IPS DF 4.7 (cell line): Measurements from ENCODE around the gene ADAMTSL3.
"Not testable (repeated sequence)": the region's sequence is repeated elsewhere in the genome, so short reads cannot be mapped to it uniquely, and the experiment has no call there.

Source experiments
- DNase-seq: peaks from one replicate; pipeline ENCODE4 v3.0.0-alpha.2; 2013; ENCODE audit warnings: low spot score; ENCODE audit errors: extremely low read depth

Gene ADAMTSL3

GRCh38 chr15:83747718-83748110, 93.8 kb downstream of the ADAMTSL3 start:
- no peak for DNase-seq

DNA sequence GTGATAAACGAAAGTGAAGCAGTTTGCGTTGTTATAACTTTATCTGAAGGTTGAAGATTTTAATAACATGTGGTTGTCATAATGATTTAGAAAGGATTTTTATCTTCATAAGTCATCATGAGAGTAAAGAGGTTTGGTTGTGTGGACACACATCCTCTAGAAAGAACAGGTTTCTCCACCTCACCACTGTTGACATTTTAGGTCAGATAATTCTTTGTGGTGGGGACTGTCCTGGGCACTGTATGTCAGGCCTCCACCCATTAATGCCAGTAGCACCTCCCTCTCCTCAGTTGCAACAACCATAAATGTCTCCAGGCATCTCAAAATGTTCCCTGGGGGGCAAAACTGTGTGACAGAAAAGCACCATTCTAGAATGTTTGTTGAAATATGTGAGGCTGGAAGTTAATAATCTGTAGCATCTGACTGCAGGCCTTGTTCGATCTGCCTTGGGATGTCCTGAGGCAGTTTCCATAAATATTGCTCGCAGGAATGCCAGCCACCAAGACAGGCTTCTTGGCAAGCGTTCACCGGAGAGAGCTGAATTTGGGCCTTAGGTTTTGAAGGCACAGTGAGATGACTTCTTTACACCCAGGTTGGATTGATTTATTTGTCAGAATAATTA, 100.1 kb downstream of the ADAMTSL3 start:
- DNase-seq, result no peak

DNA sequence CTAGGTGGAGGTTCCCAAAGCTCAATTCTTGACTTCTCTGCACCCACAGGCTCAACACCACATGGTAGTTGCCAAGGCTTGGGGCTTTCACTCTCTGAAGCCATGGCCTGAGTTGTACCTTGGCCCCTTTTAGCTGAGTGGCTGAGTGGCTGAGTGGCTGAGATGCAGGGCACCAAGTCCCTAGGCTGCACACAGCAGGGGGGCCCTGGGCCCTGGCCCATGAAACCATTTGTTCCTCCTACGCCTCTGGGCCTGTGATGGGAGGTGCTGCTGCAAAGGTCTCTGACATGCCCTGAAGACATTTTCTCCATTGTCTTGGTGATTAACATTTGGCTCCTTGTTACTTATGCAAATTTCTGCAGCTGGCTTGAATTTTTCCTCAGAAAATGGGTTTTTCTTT, 103.4 kb downstream of the ADAMTSL3 start:
- not testable (repeated sequence) for DNase-seq

DNA sequence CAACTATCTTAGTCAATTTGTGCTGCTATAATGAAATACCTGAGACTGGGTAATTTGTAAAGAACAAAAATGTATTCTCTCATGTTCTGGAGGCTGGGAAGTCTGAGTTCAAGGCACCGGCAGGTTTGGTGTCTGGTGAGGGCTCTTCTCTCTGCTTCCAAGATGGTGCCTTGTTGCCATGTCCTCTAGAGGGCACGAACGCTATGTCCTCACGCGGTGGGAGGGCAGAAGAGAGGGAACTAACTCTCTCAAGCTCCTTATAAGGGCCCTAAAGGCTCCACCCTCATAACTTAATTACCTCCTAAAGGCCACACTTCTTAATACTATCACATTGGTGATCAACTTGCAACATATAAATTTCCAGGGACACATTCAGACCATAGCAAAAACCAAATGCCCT, 108.4 kb downstream of the ADAMTSL3 start:
- DNase-seq, result no peak

DNA sequence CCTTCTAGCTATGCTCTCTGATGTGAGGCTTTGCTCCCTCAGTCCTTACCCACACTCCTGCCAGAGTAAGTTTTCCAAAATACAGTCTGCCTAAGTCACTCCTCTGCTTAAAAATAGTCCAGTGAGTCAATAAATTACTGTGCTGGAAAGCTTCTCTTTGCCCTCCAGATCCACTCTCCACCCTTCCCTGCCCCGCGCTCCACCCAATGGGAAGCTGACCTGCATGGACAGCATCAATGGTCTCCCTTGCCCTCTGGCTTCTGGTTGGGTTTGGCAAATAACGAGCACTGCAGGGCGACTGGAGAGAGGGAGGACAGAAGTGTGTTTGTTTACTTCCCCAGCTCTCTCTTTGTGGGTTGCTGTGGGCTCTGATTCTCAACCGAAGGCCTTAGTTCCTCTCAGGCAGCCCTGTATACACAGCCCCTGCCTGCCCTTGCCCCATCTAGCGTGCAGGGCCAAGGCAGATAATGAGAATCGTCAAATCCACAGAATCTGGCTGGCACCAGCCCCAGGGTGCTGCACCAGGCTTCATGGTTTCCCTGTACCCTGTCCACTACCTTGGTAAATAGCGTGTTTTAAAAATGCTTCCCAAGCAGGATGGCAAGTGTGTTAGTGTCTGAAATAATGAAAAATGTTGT, 110.4 kb downstream of the ADAMTSL3 start:
- no peak for DNase-seq

- DNase-seq, result no peak
These were observed 112.4 kb downstream of the ADAMTSL3 start for GRCh38 chr15:83766339-83766738.

- no peak for DNase-seq
These were observed 113.8 kb downstream of the ADAMTSL3 start for GRCh38 chr15:83767741-83768140.

GRCh38 chr15:83769411-83769999, 115.6 kb downstream of the ADAMTSL3 start:
- no peak for DNase-seq

- DNase-seq, result no peak
These were observed 121.8 kb downstream of the ADAMTSL3 start for GRCh38 chr15:83775738-83776137.

GRCh38 chr15:83776986-83777385, 123.1 kb downstream of the ADAMTSL3 start:
- DNase-seq, result no peak

DNA sequence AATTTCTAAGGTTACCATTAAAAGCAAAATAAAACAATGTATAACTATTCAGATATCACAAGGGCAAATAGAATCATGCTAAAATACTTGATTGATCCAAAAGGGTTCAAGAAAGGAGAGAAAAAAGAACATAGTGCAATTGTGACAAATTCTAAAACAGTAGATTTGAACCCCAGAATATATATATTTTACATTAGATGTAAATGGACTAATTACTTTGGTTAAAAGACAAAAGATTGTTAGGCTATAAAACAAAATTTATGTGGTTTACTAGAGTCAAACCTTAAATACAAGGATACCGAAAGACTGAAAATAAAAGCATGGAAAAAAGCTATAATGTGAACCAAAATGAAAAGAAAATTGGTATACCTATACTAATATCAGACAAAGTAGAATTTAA, 129.3 kb downstream of the ADAMTSL3 start:
- no peak for DNase-seq

- DNase-seq, result no peak
These were observed 131.1 kb downstream of the ADAMTSL3 start for GRCh38 chr15:83784975-83785374.

DNA sequence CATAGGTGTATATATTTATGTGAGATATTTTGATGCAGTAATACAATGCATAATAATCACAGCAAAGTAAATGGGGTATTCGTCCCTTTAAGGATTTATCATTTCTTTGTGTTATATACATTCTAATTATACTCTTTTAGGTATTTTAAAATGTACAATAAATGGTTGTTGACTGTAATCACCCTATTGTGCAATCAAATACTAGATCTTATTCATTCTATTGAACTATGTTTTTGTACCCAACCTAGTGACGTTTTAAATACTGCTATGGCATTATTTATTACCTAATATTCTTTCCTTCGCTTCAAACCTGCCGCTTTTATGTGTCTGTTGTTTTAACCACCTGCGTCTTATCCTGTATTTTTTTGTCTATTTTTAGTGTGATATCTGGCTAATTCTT, 132.4 kb downstream of the ADAMTSL3 start:
- no peak for DNase-seq

DNA sequence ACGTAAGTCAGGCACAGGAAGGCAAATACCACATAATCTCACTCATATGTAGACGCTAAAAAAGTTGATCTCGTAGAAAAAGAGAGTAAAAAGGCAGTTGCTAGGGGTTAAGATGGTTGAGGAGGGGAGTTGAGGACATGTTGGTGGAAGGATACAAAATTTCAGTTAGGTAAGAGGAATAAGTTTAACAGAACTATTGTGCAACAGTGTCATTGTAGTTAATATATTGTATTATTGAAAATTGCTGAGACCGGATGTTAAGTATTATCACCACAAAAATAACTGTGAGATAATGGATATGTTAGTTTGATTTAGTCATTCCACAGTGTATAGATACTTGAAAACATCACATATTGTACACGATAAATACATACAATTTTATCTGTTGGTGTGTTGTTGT, 139.1 kb downstream of the ADAMTSL3 start:
- DNase-seq, result no peak

DNA sequence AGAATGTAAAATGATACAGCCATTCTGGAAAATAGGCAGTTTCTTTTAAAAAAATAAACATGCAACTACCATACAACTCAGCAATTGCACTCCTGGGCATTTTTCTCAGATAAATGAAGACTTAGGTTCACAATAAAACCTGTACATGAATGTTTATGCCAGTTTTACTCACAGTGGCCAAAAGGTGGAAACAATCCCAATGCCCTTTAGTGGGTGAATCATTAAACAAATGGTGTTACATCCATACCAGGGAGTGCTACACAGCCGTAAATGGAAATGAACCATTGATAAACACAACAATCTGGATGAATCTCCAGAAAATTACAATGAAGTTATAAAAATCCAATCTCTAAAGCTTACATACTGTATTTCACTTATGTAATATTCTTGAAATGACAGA, 140.3 kb downstream of the ADAMTSL3 start:
- DNase-seq, result no peak

DNA sequence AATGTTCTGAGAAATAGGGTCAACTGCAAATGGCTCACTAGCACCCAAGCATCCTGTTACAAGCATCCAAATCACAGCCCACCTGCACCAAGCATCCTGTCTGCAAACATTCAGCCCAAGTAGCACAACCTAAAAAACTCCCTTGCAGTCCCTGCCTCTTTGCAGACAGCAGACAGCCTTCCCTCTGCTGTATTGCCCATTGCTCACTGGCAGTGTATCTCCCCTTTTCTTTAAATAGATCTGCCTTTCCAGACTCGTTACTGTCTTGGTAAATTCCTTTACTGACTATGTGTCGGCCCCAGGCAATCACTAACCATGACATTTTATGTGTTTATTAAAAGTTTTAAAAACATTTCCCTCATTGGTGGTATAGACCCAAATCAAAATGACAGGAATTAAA, 155.4 kb downstream of the ADAMTSL3 start:
- no peak for DNase-seq

DNA sequence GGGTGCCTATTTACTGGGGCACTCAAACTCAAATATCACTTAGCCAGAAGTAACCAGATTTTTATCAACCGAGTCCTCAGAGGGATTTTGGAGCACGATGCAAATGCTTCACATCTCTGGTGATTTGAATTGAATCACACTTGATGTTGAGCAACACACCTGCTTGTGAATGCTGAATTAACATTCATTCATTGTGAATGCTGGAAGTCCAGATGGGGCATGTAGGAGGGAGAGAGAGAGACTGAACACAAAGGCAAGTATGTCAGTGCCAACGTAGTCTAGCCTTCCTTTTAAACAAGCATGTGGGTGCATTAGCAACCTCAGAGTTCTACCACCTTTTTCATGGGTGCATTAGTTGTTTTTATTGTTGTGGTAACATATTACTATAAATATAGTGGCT, 156.2 kb downstream of the ADAMTSL3 start:
- no peak for DNase-seq

DNA sequence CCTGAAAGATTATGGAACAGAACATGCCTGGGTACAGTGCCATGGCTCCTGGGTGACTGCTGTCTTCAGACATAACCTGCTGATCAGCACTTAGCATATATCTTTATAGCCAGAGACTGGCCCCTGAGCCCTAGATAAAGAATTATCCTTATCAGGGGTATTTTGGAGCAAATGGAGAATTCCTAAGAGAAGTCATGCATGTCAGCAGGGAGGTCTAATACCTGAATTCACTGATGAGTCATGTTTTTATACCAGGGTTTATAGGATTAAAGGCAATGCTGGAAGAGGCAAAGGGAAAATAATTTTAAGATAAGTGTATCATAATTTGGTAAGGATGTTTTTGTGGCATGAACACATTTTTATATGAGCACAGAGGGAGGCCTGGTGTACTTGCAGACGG, 159.8 kb downstream of the ADAMTSL3 start:
- no peak for DNase-seq

GRCh38 chr15:83815506-83815905, 161.6 kb downstream of the ADAMTSL3 start:
- DNase-seq, result no peak

DNA sequence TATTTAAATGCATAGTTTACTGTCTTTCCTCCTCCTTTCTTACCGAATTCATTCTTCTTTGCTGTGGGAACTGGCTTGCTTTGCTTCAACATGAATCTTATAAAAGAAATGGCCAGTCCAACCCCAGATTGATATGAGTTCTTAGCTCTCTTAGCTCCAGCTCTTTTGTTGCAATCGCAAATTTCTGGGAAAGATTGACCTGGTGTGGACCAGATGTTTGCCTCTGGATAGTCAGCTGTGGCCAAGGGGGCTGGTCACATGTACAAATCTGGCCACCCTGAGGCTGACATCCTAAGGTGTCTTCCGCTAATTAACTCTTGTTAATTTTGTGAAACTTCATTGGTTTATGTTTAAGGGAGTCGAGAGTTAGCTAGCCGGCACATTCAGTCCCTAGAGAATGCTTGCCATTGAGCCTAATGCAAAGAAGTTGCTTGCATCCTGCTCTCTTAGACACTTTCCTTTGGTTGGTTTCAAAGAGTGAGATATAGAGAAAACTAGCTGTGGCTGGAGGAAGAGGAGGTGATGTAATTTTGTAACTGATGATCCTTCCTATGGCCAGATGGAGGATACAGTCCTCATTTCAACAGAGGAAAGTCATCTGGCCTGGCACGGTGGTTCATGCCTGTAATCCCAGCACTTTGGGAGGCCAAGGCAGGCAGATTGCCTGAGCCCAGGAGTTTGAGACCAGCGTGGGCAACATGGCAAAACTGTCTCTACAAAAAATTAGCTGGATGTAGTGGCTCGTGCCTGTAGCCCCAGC, 162.4 kb downstream of the ADAMTSL3 start:
- no peak for DNase-seq

GRCh38 chr15:83818591-83818990, 164.7 kb downstream of the ADAMTSL3 start:
- DNase-seq, result no peak

- DNase-seq, result no peak
These were observed 176.5 kb downstream of the ADAMTSL3 start for GRCh38 chr15:83830381-83830780.
